Activated naive CD8-positive, alpha-beta T cell treated with anti-CD3 and anti-CD28 coated beads, Interleukin-2, amount 50 U/mL, for 24 hours (primary cell): ENCODE data around the gene ERBB4.

Experiments
- ATAC-seq: fragments of 150-1000 bp; cut with Tn5 transposase; one replicate; pipeline ENCODE4 v1.10.0; 2021
- DNase-seq: peaks from one replicate; pipeline ENCODE4 v3.0.0; 2021
- H3K27ac Mint-ChIP-seq: one replicate; pipeline ENCODE4 v1.8.0; 2021; ENCODE audit warnings: mild to moderate bottlenecking, mixed read lengths
- H3K27me3 Mint-ChIP-seq: one replicate; pipeline ENCODE4 v1.8.0; 2021; ENCODE audit warnings: mixed read lengths
- H3K36me3 Mint-ChIP-seq: one replicate; pipeline ENCODE4 v1.8.0; 2021; ENCODE audit warnings: low read depth, mixed read lengths
- H3K4me1 Mint-ChIP-seq: one replicate; pipeline ENCODE4 v1.8.0; 2021; ENCODE audit warnings: mixed read lengths
- H3K4me3 Mint-ChIP-seq: one replicate; pipeline ENCODE4 v1.8.0; 2021; ENCODE audit warnings: mild to moderate bottlenecking, moderate library complexity, mixed read lengths
- H3K9me3 Mint-ChIP-seq: one replicate; pipeline ENCODE4 v1.8.0; 2021; ENCODE audit warnings: mixed read lengths

Gene ERBB4

GRCh38 chr2:212538305-212539071 lies at the start of gene ERBB4:
Gene ERBB4 (minus strand): TSS chr2:212538802. CDS start chr2:212538530, 272 bp downstream.
- H3K36me3 Mint-ChIP-seq, result no peaks in the 10 kb centered on the region
- peaks cover 4% of the 10 kb centered on the region for H3K4me1 Mint-ChIP-seq
- no peak for DNase-seq
- no peaks in the 10 kb centered on the region for H3K9me3 Mint-ChIP-seq
- H3K27me3 Mint-ChIP-seq, result peaks cover 53% of the 10 kb centered on the region
- no peak within 1 kb of the TSS for H3K27ac Mint-ChIP-seq
- peak within 1 kb of the TSS; percentile 40 for H3K4me3 Mint-ChIP-seq
- ATAC-seq, result no peak

- ATAC-seq, result no peak
- Mint-ChIP-seq H3K4me3 (no peak overlapping the region), H3K36me3 (no peaks in the 10 kb centered on the region), H3K27me3 (peaks cover 1% of the 10 kb centered on the region), H3K27ac (no peak overlapping the region), H3K9me3 (peaks cover 9% of the 10 kb centered on the region), H3K4me1 (no peaks in the 10 kb centered on the region)
- DNase-seq, result no peak
Observed at GRCh38 chr2:212580117-212580516, 41.5 kb upstream of the ERBB4 start.

- Mint-ChIP-seq H3K36me3 (no peaks in the 10 kb centered on the region), H3K9me3 (no peaks in the 10 kb centered on the region), H3K4me1 (no peaks in the 10 kb centered on the region), H3K27ac (no peak overlapping the region), H3K4me3 (no peak overlapping the region), H3K27me3 (no peaks in the 10 kb centered on the region)
- ATAC-seq (no peak), DNase-seq (no peak)
Observed at GRCh38 chr2:212556296-212556695, 17.7 kb upstream of the ERBB4 start.

- ATAC-seq (no peak), DNase-seq (no peak)
- Mint-ChIP-seq H3K4me1 (no peaks in the 10 kb centered on the region), H3K4me3 (no peak overlapping the region), H3K27ac (no peak overlapping the region), H3K9me3 (no peaks in the 10 kb centered on the region), H3K27me3 (no peaks in the 10 kb centered on the region), H3K36me3 (no peaks in the 10 kb centered on the region)
Observed at GRCh38 chr2:212554233-212554632, 15.6 kb upstream of the ERBB4 start.

- no peaks in the 10 kb centered on the region for H3K27me3 Mint-ChIP-seq
- no peaks in the 10 kb centered on the region for H3K4me1 Mint-ChIP-seq
- no peak for DNase-seq
- H3K27ac Mint-ChIP-seq, result no peak overlapping the region
- no peaks in the 10 kb centered on the region for H3K9me3 Mint-ChIP-seq
- H3K4me3 Mint-ChIP-seq, result no peak overlapping the region
- H3K36me3 Mint-ChIP-seq, result no peaks in the 10 kb centered on the region
- no peak for ATAC-seq
Observed at GRCh38 chr2:212549941-212550340, 11.3 kb upstream of the ERBB4 start.

DNA sequence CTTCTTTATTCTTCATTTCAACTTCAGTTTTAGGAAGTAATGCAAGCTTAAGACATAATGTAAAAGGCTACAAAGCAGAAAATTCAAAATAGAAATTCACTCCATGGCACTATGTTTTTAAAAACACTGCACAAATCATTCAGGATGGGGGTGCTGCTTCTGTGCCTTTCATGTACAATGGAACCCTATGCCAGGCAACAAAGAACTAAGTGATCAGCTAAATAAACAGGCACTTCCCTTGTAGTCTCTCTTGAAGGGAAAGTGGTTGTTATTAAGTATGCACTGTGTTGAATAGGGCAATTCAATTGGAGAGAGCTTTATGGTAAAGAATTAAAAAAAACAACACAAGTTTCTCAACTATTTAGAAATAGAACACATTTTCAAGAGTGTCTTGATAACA lies 10.9 kb upstream of the ERBB4 start:
- H3K27me3 Mint-ChIP-seq, result no peaks in the 10 kb centered on the region
- no peak for ATAC-seq

DNA sequence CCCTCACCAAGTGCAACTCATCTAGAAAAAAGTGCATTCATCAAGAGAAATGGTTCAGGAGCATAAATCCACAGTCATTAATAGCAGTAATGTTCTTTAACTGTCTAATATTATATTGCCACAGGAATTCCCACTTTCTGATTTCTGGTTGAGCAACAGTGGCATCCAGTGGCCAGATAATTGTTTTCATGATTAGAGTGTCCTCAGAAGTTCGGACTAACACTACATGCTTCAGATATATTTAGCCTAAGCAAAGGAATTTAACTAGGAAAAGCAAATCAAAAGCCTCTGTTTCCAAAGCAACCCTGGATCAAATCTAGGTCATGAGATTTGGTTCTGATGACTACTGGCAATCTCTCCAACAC lies 9.8 kb upstream of the ERBB4 start:
- Mint-ChIP-seq H3K27ac (no peak overlapping the region), H3K4me1 (no peaks in the 10 kb centered on the region), H3K27me3 (no peaks in the 10 kb centered on the region), H3K9me3 (no peaks in the 10 kb centered on the region), H3K4me3 (no peak overlapping the region), H3K36me3 (no peaks in the 10 kb centered on the region)
- no peak for DNase-seq
- no peak for ATAC-seq

More for the DNA sequence above, 10.9 kb upstream of the ERBB4 start:
- no peak for DNase-seq
- Mint-ChIP-seq H3K36me3 (no peaks in the 10 kb centered on the region), H3K4me1 (no peaks in the 10 kb centered on the region), H3K9me3 (no peaks in the 10 kb centered on the region), H3K27ac (no peak overlapping the region), H3K4me3 (no peak overlapping the region)

DNA sequence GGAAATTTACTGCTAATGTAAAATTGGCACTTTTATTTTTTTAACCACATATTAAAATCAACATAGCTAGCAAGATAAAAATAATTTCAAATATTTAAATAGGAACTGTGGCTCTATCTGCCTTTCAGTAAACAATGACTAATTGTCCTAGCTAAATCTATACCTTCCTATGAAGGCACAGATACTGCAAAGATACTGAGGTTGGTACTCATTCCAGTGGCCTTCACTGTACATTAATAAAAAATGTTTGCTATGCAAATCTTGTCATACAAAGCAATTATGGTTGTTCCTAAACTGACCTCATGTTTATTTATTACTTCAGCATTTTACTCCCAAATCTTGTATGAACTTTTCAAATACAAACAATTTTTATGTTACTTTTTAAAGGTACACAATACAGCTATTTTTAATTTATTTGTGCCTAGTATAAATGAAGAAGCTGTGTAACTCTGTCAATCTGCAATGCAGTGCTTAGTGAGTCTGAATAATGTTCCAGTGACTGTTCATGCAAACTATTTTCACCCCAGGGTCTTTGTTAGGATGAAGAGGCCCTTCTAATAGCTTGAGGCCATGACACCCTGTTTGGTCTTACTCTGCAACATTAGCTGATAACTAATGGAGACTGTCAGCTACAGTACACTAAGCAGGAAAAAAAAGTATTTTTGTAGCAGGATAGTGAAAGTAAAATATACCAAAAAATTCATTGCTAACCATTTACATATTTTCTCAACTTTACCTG lies 9.3 kb upstream of the ERBB4 start:
- H3K27me3 Mint-ChIP-seq, result no peaks in the 10 kb centered on the region
- no peak for DNase-seq
- H3K27ac Mint-ChIP-seq, result no peak overlapping the region
- H3K4me3 Mint-ChIP-seq, result no peak overlapping the region
- no peak for ATAC-seq
- no peaks in the 10 kb centered on the region for H3K4me1 Mint-ChIP-seq
- H3K9me3 Mint-ChIP-seq, result no peaks in the 10 kb centered on the region
- no peaks in the 10 kb centered on the region for H3K36me3 Mint-ChIP-seq

DNA sequence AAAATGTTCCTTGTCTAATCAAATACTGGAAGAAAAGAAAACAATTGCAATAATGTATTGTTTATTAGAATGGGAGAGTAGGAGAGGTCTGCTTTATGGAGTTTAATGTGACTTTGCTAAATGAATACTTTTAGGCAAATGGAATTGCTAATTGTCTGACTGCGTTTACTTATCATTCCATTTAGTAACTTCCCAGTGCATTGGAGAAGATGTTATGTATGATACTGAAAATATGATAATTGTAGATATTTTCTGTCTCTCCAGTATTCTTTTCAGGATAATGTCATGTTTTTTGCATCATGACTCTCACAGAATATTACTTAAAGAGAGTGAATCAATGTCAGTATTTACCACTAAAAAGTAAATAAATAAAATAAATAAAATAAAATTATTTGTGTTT lies 8.1 kb upstream of the ERBB4 start:
- no peak for DNase-seq
- Mint-ChIP-seq H3K4me3 (no peak overlapping the region), H3K27ac (no peak overlapping the region), H3K36me3 (no peaks in the 10 kb centered on the region), H3K27me3 (peaks cover 2% of the 10 kb centered on the region), H3K4me1 (no peaks in the 10 kb centered on the region), H3K9me3 (no peaks in the 10 kb centered on the region)
- no peak for ATAC-seq

GRCh38 chr2:212540341-212540740 lies 1.7 kb upstream of the ERBB4 start:
- H3K27me3 Mint-ChIP-seq, result peaks cover 47% of the 10 kb centered on the region
- H3K36me3 Mint-ChIP-seq, result no peaks in the 10 kb centered on the region
- H3K4me1 Mint-ChIP-seq, result peaks cover 4% of the 10 kb centered on the region
- ATAC-seq (no peak), DNase-seq (no peak)
- no peak overlapping the region for H3K4me3 Mint-ChIP-seq
- H3K9me3 Mint-ChIP-seq, result no peaks in the 10 kb centered on the region
- H3K27ac Mint-ChIP-seq, result no peak overlapping the region

DNA sequence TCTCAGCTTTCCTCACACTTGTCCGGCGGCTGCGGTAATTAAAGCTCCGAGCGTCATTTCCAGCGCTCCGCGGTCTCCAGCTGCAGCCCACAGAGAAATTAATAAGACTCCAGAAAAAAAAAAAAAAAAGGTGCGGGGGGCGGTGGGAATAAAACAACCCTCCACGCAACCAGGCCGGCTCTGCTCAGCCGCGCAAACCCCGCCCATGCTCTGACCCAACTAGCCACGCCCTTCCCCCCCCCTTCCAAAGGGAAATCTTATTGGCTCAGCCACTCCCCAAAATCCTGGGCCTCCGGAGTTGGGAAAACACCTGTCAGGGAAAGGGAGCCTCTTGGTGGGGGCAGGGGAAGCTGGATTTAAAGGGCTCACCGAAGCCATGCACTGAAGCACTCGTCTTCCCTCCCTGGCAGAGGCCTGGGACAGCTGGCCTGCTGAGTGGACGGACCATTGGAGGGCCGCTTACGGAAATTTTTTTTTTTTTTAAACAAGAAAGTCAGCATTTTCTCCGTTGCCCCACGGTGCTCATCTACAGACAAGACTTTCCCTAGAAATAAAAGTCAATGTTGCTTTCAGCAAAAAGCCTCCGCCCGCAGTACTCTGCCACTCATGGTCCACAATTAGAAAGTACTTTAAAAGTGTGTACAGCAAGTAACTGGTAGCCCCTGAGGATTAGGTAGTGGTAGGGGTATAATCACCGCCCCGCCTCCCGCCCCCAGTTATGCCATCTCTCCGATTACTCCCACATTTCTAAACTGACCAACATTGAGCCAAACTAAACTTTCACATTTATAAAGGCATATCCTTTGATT lies 674 bp upstream of the ERBB4 start:
- Mint-ChIP-seq H3K36me3 (no peaks in the 10 kb centered on the region), H3K27me3 (peaks cover 50% of the 10 kb centered on the region), H3K4me1 (peaks cover 4% of the 10 kb centered on the region), H3K27ac (no peak overlapping the region), H3K4me3 (peak overlapping the region; percentile 24), H3K9me3 (no peaks in the 10 kb centered on the region)
- no peak for DNase-seq
- ATAC-seq, result no peak

- no peak for DNase-seq
- Mint-ChIP-seq H3K4me1 (peaks cover 4% of the 10 kb centered on the region), H3K36me3 (no peaks in the 10 kb centered on the region), H3K27ac (no peak overlapping the region), H3K9me3 (no peaks in the 10 kb centered on the region), H3K4me3 (peak overlapping the region; percentile 40), H3K27me3 (peaks cover 53% of the 10 kb centered on the region)
- ATAC-seq, result no peak
Observed at GRCh38 chr2:212537726-212538304, 787 bp downstream of the ERBB4 start.

GRCh38 chr2:212536817-212537725 lies 1.5 kb downstream of the ERBB4 start:
- H3K27ac Mint-ChIP-seq, result no peak overlapping the region
- peak overlapping the region; percentile 32 for H3K4me3 Mint-ChIP-seq
- H3K27me3 Mint-ChIP-seq, result peaks cover 51% of the 10 kb centered on the region
- no peak for DNase-seq
- H3K4me1 Mint-ChIP-seq, result peaks cover 4% of the 10 kb centered on the region
- H3K36me3 Mint-ChIP-seq, result no peaks in the 10 kb centered on the region
- no peaks in the 10 kb centered on the region for H3K9me3 Mint-ChIP-seq
- no peak for ATAC-seq
